Panc1 (cell line): ENCODE measurements around the gene NFATC2.

ENCODE experiments used
- POLR2AphosphoS5 ChIP-seq: IDR thresholded peaks from 2 replicates; pipeline ENCODE4 v1.6.1; 2012; ENCODE audit warnings: mild to moderate bottlenecking, low read depth, low read length, moderate library complexity
- SIN3A ChIP-seq: IDR thresholded peaks from 2 replicates; pipeline ENCODE4 v1.6.1; 2012; ENCODE audit warnings: low read depth, mild to moderate bottlenecking, low read length, moderate library complexity, borderline replicate concordance; ENCODE audit not compliant: insufficient read depth
- TF ChIP-seq, protein P1 (sequence below): fragments of 450-650 bp; IDR thresholded peaks from 2 replicates; pipeline ENCODE4 v1.5.1; 2017; ENCODE audit warnings: mild to moderate bottlenecking
- TF ChIP-seq, protein P2 (sequence below), 2 experiments: IDR thresholded peaks; 2 replicates each; pipeline ENCODE4 v1.6.1; 2011 to 2012; ENCODE audit warnings: low read depth in 2 of 2, control low read depth in 1 of 2, low read length in 1 of 2, mild to moderate bottlenecking in 1 of 2, moderate library complexity in 1 of 2; ENCODE audit not compliant: insufficient read depth in 1 of 2

GRCh38 chr20:51432251-51432784, 110.2 kb downstream of the NFATC2 start:
- TF ChIP-seq, protein P1, sequence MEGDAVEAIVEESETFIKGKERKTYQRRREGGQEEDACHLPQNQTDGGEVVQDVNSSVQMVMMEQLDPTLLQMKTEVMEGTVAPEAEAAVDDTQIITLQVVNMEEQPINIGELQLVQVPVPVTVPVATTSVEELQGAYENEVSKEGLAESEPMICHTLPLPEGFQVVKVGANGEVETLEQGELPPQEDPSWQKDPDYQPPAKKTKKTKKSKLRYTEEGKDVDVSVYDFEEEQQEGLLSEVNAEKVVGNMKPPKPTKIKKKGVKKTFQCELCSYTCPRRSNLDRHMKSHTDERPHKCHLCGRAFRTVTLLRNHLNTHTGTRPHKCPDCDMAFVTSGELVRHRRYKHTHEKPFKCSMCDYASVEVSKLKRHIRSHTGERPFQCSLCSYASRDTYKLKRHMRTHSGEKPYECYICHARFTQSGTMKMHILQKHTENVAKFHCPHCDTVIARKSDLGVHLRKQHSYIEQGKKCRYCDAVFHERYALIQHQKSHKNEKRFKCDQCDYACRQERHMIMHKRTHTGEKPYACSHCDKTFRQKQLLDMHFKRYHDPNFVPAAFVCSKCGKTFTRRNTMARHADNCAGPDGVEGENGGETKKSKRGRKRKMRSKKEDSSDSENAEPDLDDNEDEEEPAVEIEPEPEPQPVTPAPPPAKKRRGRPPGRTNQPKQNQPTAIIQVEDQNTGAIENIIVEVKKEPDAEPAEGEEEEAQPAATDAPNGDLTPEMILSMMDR: no peak
- TF ChIP-seq POLR2AphosphoS5 (no peak), SIN3A (no peak)
- TF ChIP-seq, protein P2, sequence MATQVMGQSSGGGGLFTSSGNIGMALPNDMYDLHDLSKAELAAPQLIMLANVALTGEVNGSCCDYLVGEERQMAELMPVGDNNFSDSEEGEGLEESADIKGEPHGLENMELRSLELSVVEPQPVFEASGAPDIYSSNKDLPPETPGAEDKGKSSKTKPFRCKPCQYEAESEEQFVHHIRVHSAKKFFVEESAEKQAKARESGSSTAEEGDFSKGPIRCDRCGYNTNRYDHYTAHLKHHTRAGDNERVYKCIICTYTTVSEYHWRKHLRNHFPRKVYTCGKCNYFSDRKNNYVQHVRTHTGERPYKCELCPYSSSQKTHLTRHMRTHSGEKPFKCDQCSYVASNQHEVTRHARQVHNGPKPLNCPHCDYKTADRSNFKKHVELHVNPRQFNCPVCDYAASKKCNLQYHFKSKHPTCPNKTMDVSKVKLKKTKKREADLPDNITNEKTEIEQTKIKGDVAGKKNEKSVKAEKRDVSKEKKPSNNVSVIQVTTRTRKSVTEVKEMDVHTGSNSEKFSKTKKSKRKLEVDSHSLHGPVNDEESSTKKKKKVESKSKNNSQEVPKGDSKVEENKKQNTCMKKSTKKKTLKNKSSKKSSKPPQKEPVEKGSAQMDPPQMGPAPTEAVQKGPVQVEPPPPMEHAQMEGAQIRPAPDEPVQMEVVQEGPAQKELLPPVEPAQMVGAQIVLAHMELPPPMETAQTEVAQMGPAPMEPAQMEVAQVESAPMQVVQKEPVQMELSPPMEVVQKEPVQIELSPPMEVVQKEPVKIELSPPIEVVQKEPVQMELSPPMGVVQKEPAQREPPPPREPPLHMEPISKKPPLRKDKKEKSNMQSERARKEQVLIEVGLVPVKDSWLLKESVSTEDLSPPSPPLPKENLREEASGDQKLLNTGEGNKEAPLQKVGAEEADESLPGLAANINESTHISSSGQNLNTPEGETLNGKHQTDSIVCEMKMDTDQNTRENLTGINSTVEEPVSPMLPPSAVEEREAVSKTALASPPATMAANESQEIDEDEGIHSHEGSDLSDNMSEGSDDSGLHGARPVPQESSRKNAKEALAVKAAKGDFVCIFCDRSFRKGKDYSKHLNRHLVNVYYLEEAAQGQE (IDR thresholded peaks at IDR 0.05; ENCODE audit: insufficient read depth in 1 of 2, low read depth in 2 of 2, low read length in 1 of 2): no peak
